ENCODE data around the gene TDRD15.

DNA sequence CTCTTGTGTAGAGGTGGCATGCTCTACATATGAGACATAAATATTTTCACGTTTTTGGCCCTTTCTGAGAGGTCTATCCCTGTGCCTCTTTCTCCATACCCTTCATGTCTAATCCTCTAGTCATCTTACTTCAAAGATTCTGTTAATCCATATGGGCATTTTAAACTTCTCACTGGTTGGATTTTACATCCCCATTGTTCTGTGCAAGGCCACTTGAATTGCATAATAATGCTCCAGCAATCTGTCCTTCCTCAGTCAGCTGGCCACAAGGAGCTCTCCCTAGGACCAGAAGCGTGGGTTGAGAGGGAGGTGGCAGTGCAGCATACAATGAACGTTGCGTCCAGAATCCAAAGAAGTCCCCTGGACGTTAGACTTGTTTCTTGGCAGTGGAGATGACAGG, 58.2 kb downstream of the TDRD15 start:
- TF ChIP-seq, protein P1, sequence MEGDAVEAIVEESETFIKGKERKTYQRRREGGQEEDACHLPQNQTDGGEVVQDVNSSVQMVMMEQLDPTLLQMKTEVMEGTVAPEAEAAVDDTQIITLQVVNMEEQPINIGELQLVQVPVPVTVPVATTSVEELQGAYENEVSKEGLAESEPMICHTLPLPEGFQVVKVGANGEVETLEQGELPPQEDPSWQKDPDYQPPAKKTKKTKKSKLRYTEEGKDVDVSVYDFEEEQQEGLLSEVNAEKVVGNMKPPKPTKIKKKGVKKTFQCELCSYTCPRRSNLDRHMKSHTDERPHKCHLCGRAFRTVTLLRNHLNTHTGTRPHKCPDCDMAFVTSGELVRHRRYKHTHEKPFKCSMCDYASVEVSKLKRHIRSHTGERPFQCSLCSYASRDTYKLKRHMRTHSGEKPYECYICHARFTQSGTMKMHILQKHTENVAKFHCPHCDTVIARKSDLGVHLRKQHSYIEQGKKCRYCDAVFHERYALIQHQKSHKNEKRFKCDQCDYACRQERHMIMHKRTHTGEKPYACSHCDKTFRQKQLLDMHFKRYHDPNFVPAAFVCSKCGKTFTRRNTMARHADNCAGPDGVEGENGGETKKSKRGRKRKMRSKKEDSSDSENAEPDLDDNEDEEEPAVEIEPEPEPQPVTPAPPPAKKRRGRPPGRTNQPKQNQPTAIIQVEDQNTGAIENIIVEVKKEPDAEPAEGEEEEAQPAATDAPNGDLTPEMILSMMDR (IDR thresholded peaks at IDR 0.05) = no peak
- TF ChIP-seq POLR2A (IDR thresholded peaks at IDR 0.05) = no peak
